ENCODE data around the gene SLC7A4. TPM values are rescaled to one million over a fixed set of nuclear protein-coding genes. Genes with fewer than 3 reads are reported as not detected.

Gene SLC7A4
- total and polyA plus RNA-seq, 2 donors (not counting 1 experiment from before 2014, with no cell fraction given): not detected

DNA sequence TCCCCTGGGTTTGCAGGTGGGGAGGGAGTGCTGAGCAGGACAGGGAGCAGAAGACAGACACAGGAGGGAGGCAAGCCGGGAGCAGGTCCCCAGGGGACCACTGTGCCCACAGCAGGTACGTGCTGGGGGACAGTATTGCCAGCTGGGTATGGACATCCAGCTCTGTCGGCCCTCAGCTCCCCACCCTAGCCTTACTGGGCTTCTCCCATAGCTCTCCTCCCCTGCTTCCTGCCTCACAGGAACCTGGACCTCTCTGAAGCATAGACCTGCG, 23.1 kb upstream of the SLC7A4 start:
- intact Hi-C loops (cut with micrococcal nuclease): no loop called here
- ChIA-PET POLR2A (no interaction called here), CTCF (no interaction called here)
- 26% methylated on average over 4 of the region's 4 CpGs for WGBS (ENCODE audit: insufficient coverage)
- H3K27ac ChIP-seq (ENCODE audit: low read length in 2 of 2): no peak overlapping the region
- no peaks in the 10 kb centered on the region for H4K20me1 ChIP-seq (ENCODE audit: control insufficient read depth, insufficient read depth, low read length, poor library complexity, severe bottlenecking)
- H3K27ac Mint-ChIP-seq: no peak overlapping the region
- peaks cover 18% of the 10 kb centered on the region for H3K27me3 Mint-ChIP-seq
- H3K4me1 ChIP-seq (ENCODE audit: control insufficient read depth in 2 of 2, insufficient read depth in 2 of 2, low read length in 2 of 2): peaks cover 4 to 7% of the 10 kb centered on the region in 2 donors
- H3K9ac ChIP-seq (ENCODE audit: low read length): no peak overlapping the region
- no peaks in the 10 kb centered on the region for H3K36me3 ChIP-seq (replicated peaks in 1 of 2; ENCODE audit: control extremely low read depth in 1 of 2, control insufficient read depth in 1 of 2, extremely low read depth in 1 of 2, insufficient read depth in 2 of 2, low read length in 1 of 2)
- ATAC-seq (ENCODE audit: low read depth) (no peak), DNase-seq (no peak)
- TF ChIP-seq, protein P1, sequence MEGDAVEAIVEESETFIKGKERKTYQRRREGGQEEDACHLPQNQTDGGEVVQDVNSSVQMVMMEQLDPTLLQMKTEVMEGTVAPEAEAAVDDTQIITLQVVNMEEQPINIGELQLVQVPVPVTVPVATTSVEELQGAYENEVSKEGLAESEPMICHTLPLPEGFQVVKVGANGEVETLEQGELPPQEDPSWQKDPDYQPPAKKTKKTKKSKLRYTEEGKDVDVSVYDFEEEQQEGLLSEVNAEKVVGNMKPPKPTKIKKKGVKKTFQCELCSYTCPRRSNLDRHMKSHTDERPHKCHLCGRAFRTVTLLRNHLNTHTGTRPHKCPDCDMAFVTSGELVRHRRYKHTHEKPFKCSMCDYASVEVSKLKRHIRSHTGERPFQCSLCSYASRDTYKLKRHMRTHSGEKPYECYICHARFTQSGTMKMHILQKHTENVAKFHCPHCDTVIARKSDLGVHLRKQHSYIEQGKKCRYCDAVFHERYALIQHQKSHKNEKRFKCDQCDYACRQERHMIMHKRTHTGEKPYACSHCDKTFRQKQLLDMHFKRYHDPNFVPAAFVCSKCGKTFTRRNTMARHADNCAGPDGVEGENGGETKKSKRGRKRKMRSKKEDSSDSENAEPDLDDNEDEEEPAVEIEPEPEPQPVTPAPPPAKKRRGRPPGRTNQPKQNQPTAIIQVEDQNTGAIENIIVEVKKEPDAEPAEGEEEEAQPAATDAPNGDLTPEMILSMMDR (IDR thresholded peaks at IDR 0.05): no peak
- no peak for TF ChIP-seq EZH2 (IDR thresholded peaks at IDR 0.05; ENCODE audit: borderline replicate concordance, insufficient read depth, low read depth, low read length, poor library complexity, severe bottlenecking)
- H3K27me3 ChIP-seq (replicated peaks in 1 of 4; ENCODE audit: control extremely low read depth in 1 of 4, control insufficient read depth in 3 of 4, insufficient read depth in 4 of 4, low read length in 3 of 4): peaks cover 0 to 6% (median 3%) of the 10 kb centered on the region in 4 experiments
- no peak overlapping the region for H3K4me3 ChIP-seq (ENCODE audit: control extremely low read depth in 1 of 5, extremely low read depth in 1 of 5, insufficient read depth in 1 of 5, low read depth in 2 of 5, low read length in 4 of 5)
- peak overlapping the region; percentile 54 for H3K4me2 ChIP-seq (replicated peaks; ENCODE audit: low read depth, low read length, poor library complexity, severe bottlenecking)
- peaks cover 8% of the 10 kb centered on the region for H3K4me1 Mint-ChIP-seq
- no peaks in the 10 kb centered on the region for H3K79me2 ChIP-seq (ENCODE audit: control insufficient read depth, insufficient read depth, low read length)
- H3K4me3 Mint-ChIP-seq: no peak overlapping the region
- H2AFZ ChIP-seq (ENCODE audit: insufficient read depth, low read depth, low read length, poor library complexity, severe bottlenecking): peak overlapping the region; percentile 33
- H3K9me3 ChIP-seq (ENCODE audit: control extremely low read depth in 1 of 3, control insufficient read depth in 2 of 3, insufficient read depth in 1 of 3, low read length in 2 of 3): no peaks in the 10 kb centered on the region
- H3K9me3 Mint-ChIP-seq (ENCODE audit: insufficient read depth): no peaks in the 10 kb centered on the region

DNA sequence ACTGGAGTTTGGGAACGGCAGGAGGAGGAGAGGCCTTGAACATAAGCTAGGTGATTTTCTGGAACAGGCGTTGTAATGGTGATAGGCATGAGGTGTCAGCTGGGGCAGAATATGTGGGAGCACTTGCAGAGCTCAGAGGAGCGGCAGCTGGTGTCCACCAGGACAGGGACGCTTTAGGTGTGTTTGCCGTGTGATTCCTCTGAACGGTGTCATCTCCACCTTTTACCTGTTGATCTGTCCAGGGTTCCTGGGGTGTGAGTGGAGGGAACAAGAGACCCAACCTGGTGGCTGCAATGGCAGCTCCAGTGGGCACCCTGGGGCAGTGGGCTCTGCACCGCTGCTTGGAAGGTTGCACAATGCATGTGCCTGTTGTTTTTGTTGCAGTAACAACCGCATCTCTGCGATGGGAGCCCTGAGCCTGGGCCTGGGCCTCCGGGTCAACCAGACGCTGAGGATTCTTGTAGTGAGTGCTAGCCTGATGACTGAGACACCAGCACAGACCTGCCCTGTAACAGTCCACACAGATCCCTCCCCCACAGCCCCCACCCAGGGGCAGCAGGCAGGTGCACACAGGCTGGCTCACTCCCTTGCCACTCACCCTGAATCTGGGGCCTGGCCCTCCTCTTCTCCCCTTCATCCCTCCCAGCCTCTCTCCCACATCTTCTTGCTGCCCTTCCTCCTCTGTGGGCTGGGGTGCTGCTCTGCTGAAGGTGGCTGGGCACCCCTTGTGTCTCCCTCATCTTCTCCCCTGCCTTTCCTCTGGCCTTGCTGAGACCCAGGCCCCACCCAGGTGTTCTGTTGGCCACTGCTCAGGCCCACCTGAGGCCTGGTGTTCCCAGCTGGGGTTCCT, 22.6 kb upstream of the SLC7A4 start:
- Histone ChIP-seq H3K79me2 (ENCODE audit: control insufficient read depth, insufficient read depth, low read length) (no peaks in the 10 kb centered on the region), H3K4me1 (ENCODE audit: control insufficient read depth in 2 of 2, insufficient read depth in 2 of 2, low read length in 2 of 2) (peaks cover 4 to 7% of the 10 kb centered on the region in 2 donors), H3K9ac (ENCODE audit: low read length) (no peak overlapping the region), H3K4me3 (ENCODE audit: control extremely low read depth in 1 of 5, extremely low read depth in 1 of 5, insufficient read depth in 1 of 5, low read depth in 2 of 5, low read length in 4 of 5) (no peak overlapping the region), H3K36me3 (replicated peaks in 1 of 2; ENCODE audit: control extremely low read depth in 1 of 2, control insufficient read depth in 1 of 2, extremely low read depth in 1 of 2, insufficient read depth in 2 of 2, low read length in 1 of 2) (no peaks in the 10 kb centered on the region), H3K27me3 (replicated peaks in 1 of 4; ENCODE audit: control extremely low read depth in 1 of 4, control insufficient read depth in 3 of 4, insufficient read depth in 4 of 4, low read length in 3 of 4) (peaks cover 0 to 6% (median 3%) of the 10 kb centered on the region in 4 experiments), H3K27ac (ENCODE audit: low read length in 2 of 2) (no peak overlapping the region), H2AFZ (ENCODE audit: insufficient read depth, low read depth, low read length, poor library complexity, severe bottlenecking) (no peak overlapping the region), H4K20me1 (ENCODE audit: control insufficient read depth, insufficient read depth, low read length, poor library complexity, severe bottlenecking) (no peaks in the 10 kb centered on the region), H3K4me2 (replicated peaks; ENCODE audit: low read depth, low read length, poor library complexity, severe bottlenecking) (no peak overlapping the region), H3K9me3 (ENCODE audit: control extremely low read depth in 1 of 3, control insufficient read depth in 2 of 3, insufficient read depth in 1 of 3, low read length in 2 of 3) (no peaks in the 10 kb centered on the region)
- no peak overlapping the region for H3K27ac Mint-ChIP-seq
- ChIA-PET POLR2A (no interaction called here), CTCF (no interaction called here)
- no peak overlapping the region for H3K4me3 Mint-ChIP-seq
- TF ChIP-seq, protein P1 (IDR thresholded peaks at IDR 0.05): no peak
- TF ChIP-seq EZH2 (IDR thresholded peaks at IDR 0.05; ENCODE audit: borderline replicate concordance, insufficient read depth, low read depth, low read length, poor library complexity, severe bottlenecking): no peak
- peaks cover 8% of the 10 kb centered on the region for H3K4me1 Mint-ChIP-seq
- WGBS (ENCODE audit: insufficient coverage): 97% methylated on average over 10 of the region's 11 CpGs
- no peak for ATAC-seq (ENCODE audit: low read depth)
- DNase-seq: no peak
- H3K27me3 Mint-ChIP-seq: peaks cover 18% of the 10 kb centered on the region
- no peaks in the 10 kb centered on the region for H3K9me3 Mint-ChIP-seq (ENCODE audit: insufficient read depth)
- intact Hi-C loops (cut with micrococcal nuclease): no loop called here

Data from B cell (primary cell).